MM.1S (cell line): ENCODE results near the gene TYMS.

Source experiments
- DNase-seq: peaks from one replicate; pipeline ENCODE4 v3.0.0-alpha.2; 2015
- H2AFZ ChIP-seq: fragments of 300-600 bp; sonication (generic); 2 replicates; pipeline ENCODE4 v1.6.0; 2016; ENCODE audit warnings: antibody characterized with exemption, low read length
- H3F3A ChIP-seq: fragments of 300-600 bp; sonication (generic); 2 replicates; pipeline ENCODE4 v1.6.1; 2016; ENCODE audit warnings: mild to moderate bottlenecking, antibody characterized with exemption, low read length, moderate library complexity, mixed read lengths; ENCODE audit not compliant: insufficient read depth
- H3K27ac ChIP-seq: fragments of 300-600 bp; sonication (generic); 2 replicates; pipeline ENCODE4 v1.5.1; 2016; ENCODE audit warnings: mild to moderate bottlenecking, low read length
- H3K27me3 ChIP-seq: fragments of 300-600 bp; sonication (generic); replicated peaks from 2 replicates; pipeline ENCODE4 v1.6.0; 2016; ENCODE audit warnings: low read length; ENCODE audit not compliant: insufficient read depth
- H3K36me3 ChIP-seq: fragments of 300-600 bp; sonication (generic); replicated peaks from 2 replicates; pipeline ENCODE4 v1.6.1; 2016; ENCODE audit warnings: mild to moderate bottlenecking, low read length, mixed read lengths; ENCODE audit not compliant: insufficient read depth
- H3K4me1 ChIP-seq: fragments of 300-600 bp; sonication (generic); 2 replicates; pipeline ENCODE4 v1.6.1; 2016; ENCODE audit warnings: low read length, mixed read lengths
- H3K4me2 ChIP-seq: fragments of 300-600 bp; sonication (generic); 2 replicates; pipeline ENCODE4 v1.6.0; 2016; ENCODE audit warnings: low read depth, low read length
- H3K4me3 ChIP-seq: fragments of 300-600 bp; sonication (generic); 2 replicates; pipeline ENCODE4 v1.5.1; 2016; ENCODE audit warnings: low read length, mixed read lengths
- H3K79me2 ChIP-seq: fragments of 300-600 bp; sonication (generic); 2 replicates; pipeline ENCODE4 v1.6.1; 2016; ENCODE audit warnings: mixed run types, low read length, mixed read lengths
- H3K9ac ChIP-seq: fragments of 300-600 bp; sonication (generic); 2 replicates; pipeline ENCODE4 v1.6.1; 2016; ENCODE audit warnings: low read length, mixed read lengths
- H3K9me2 ChIP-seq: fragments of 300-600 bp; sonication (generic); replicated peaks from 2 replicates; pipeline ENCODE4 v1.6.1; 2016; ENCODE audit warnings: mild to moderate bottlenecking, low read length, mixed read lengths; ENCODE audit not compliant: insufficient read depth
- H3K9me3 ChIP-seq: fragments of 300-600 bp; sonication (generic); replicated peaks from 2 replicates; pipeline ENCODE4 v1.6.1; 2016; ENCODE audit warnings: mild to moderate bottlenecking, low read length, mixed read lengths; ENCODE audit not compliant: insufficient read depth
- H4K20me1 ChIP-seq: fragments of 300-600 bp; sonication (generic); 2 replicates; pipeline ENCODE4 v1.6.1; 2016; ENCODE audit warnings: mild to moderate bottlenecking, low read length, moderate library complexity, mixed read lengths; ENCODE audit not compliant: insufficient read depth
- CTCF ChIP-seq: fragments of 300-600 bp; sonication (generic); IDR thresholded peaks from 2 replicates; pipeline ENCODE4 v1.5.1; 2016; ENCODE audit warnings: antibody characterized with exemption, low read length, mixed read lengths
- EZH2 ChIP-seq: fragments of 300-600 bp; sonication (generic); optimal IDR thresholded peaks from 2 replicates; pipeline ENCODE3; 2017; ENCODE audit warnings: low read depth, mild to moderate bottlenecking, antibody characterized with exemption, low read length, mixed read lengths
- EZH2phosphoT487 ChIP-seq: fragments of 300-600 bp; sonication (generic); IDR thresholded peaks from 2 replicates; pipeline ENCODE4 v1.6.1; 2018; ENCODE audit warnings: antibody characterized with exemption, low read length

The TYMS gene

DNA sequence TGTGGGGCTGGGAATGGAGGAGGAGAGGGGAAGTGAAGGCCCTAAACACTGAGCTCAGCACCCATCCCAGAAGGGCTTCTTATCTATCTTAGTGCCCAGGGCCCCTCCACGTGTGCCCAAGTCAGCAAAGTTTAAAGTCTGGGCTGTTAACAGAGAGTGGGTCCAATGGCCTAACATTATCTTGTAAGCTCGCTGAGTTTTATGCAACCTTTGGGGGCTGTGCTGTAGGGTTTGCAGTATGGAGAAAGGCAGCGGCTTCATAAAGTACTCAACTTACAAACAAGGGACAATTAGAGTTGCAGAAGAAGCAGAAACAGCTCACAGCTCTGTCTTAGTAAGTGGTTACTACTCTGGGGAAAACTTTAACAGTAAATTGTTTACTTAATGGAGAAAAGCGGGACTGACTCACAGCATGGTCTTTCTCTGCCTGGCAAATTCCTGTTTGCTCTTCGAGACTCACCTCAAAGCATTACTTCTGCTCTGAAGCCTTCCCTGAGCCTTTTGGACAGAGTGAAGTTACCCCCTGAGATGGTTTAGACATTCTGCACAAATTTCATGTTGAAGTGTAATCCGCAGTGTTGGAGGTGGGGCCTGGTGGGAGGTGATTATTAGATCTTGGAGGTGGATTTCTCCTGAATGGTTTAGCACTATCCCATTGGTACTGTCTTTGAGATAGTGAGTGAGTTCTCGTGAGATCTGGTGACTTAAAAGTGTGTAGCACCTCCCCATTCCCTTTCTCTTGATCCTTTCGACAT, 45.9 kb downstream of the TYMS start:
- TF ChIP-seq EZH2phosphoT487 (no peak), EZH2 (no peak), CTCF (no peak)
- Histone ChIP-seq H3K27me3 (no peaks in the 10 kb centered on the region), H2AFZ (no peak overlapping the region), H3F3A (no peaks in the 10 kb centered on the region), H3K36me3 (no peaks in the 10 kb centered on the region), H3K9ac (no peak overlapping the region), H3K9me3 (no peaks in the 10 kb centered on the region), H3K4me1 (no peaks in the 10 kb centered on the region), H3K79me2 (no peaks in the 10 kb centered on the region), H3K4me2 (no peak overlapping the region), H3K27ac (no peak overlapping the region), H3K9me2 (no peaks in the 10 kb centered on the region), H4K20me1 (no peaks in the 10 kb centered on the region), H3K4me3 (no peak overlapping the region)
- DNase-seq: no peak

GRCh38 chr18:706405-706804, 49.0 kb downstream of the TYMS start:
- Histone ChIP-seq H3K4me3 (no peak overlapping the region), H3K9ac (no peak overlapping the region), H3K27ac (no peak overlapping the region), H3F3A (no peaks in the 10 kb centered on the region), H3K36me3 (no peaks in the 10 kb centered on the region), H3K4me2 (no peak overlapping the region), H3K79me2 (peaks cover 15% of the 10 kb centered on the region), H2AFZ (no peak overlapping the region), H3K9me2 (no peaks in the 10 kb centered on the region), H3K4me1 (no peaks in the 10 kb centered on the region), H3K27me3 (no peaks in the 10 kb centered on the region), H4K20me1 (no peaks in the 10 kb centered on the region), H3K9me3 (no peaks in the 10 kb centered on the region)
- DNase-seq: no peak
- no peak for TF ChIP-seq CTCF
- TF ChIP-seq EZH2: no peak
- TF ChIP-seq EZH2phosphoT487: no peak

- no peaks in the 10 kb centered on the region for H3K36me3 ChIP-seq
- DNase-seq: no peak
- no peaks in the 10 kb centered on the region for H3K9me2 ChIP-seq
- H4K20me1 ChIP-seq: no peaks in the 10 kb centered on the region
- no peaks in the 10 kb centered on the region for H3K9me3 ChIP-seq
- no peak overlapping the region for H2AFZ ChIP-seq
- no peaks in the 10 kb centered on the region for H3K4me1 ChIP-seq
- H3F3A ChIP-seq: no peaks in the 10 kb centered on the region
- H3K4me3 ChIP-seq: no peak overlapping the region
- H3K79me2 ChIP-seq: peaks cover 16% of the 10 kb centered on the region
- H3K27ac ChIP-seq: no peak overlapping the region
- no peak overlapping the region for H3K9ac ChIP-seq
- no peak overlapping the region for H3K4me2 ChIP-seq
- no peaks in the 10 kb centered on the region for H3K27me3 ChIP-seq
- TF ChIP-seq EZH2phosphoT487 (no peak), EZH2 (no peak), CTCF (no peak)
Measured at GRCh38 chr18:708096-708495, 50.6 kb downstream of the TYMS start.
